ENCODE measurements around the gene UCK2.

Gene UCK2

DNA sequence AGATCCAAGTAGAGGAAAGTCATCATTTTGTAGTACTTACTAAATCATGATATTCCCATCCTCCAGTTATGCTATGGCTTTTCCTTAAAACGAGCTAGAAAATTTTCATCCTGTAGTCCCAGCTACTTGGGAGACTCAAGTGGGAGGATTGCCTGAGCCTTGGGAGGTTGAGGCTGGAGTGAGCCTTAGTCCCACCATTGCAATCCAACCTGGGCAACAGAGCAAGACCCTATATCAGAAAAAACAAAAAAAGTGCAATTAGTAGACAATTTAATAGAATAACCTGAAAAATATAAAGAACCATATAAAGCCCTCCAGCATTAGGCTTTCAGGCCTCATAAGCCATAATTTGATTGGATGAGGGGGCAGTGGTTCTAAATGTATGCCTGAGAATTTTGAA is 6.8 kb downstream of the UCK2 start:
- no peak for DNase-seq (ENCODE audit: low read depth)

- DNase-seq (ENCODE audit: low read depth) = no peak
Measured at GRCh38 chr1:165834881-165835280, 7.5 kb downstream of the UCK2 start.

GRCh38 chr1:165836664-165837482 is 9.5 kb downstream of the UCK2 start:
- no peak for DNase-seq (ENCODE audit: low read depth)

GRCh38 chr1:165837838-165838364 is 10.5 kb downstream of the UCK2 start:
- DNase-seq (ENCODE audit: low read depth) = no peak

DNA sequence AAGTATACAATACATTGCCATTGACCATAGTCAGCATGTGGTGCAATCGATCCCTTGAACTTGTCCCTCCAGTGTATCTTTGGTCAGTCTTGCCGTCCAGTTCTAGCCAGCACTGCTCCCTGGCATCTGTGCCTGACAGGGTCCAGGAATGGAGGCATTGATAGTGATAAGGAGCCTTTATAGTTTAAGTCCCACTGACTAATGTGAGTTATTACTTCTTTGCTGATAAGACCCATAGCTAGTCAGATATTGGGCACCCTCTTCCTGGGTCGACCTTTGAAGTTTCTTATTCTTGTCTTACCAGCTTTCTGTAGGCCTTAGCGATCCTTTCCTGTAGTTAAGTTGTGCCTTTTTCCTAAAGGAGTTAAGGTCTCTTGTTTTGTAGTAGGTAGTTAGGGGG is 13.0 kb downstream of the UCK2 start:
- no peak for DNase-seq (ENCODE audit: low read depth)

- DNase-seq (ENCODE audit: low read depth) = no peak
Measured at GRCh38 chr1:165841582-165842017, 14.2 kb downstream of the UCK2 start.

- DNase-seq (ENCODE audit: low read depth) = no peak
Measured at GRCh38 chr1:165842023-165842670, 14.7 kb downstream of the UCK2 start.

DNA sequence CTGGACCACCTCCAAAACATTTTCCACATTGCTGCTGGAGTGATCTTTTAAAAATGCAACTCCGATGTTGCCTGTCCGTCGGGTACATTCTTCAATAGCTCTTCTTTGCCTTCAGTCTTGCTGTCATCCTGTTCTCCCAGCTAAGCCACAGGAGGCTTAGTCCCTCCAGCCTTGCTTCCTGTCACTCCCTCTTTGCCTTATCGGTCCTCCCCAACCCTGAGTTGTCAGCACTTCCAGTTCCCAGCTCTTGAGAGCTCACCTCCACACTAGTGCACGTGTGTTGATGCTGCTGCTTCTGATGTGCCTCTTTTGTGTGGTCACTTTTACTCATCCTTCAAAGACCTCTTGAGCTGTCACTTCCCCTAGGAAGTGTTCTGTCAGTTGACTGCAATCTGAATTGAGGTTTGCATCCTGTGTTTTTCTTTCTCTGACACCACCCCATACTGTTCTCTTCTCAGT is 15.3 kb downstream of the UCK2 start:
- no peak for DNase-seq (ENCODE audit: low read depth)

GRCh38 chr1:165843304-165843703 is 15.9 kb downstream of the UCK2 start:
- DNase-seq (ENCODE audit: low read depth) = no peak

DNA sequence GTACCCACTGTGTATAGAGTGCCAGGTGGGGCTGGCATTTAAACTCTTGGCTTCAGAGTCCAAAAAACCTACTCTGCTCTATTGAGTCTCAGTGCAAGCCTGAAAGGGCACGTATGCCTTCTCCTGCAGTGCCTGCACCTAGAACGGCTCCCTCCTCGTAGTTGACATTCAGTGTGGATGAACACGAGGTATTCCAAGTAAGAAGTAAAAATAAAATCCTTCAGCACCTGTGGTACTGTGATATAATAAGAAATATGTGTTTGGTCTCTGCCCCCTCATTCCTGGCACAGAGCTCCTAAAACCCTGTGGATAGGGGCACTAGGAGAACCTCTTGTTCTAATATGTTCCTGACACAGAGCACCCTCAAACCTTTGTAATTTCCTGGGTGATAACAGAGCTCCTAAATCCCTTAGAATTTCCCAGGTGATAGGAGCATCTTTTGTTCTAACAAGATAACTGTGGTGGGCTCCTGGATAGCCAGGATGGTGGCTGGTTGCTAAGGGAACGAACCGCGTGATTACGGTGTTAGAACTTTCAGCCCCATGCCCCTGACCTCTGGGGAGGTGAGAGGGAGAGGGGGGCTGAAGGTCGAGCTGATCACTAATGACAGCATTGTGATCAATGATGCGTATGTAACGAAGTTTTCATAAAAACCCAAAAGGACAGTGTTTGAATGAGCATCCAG is 16.8 kb downstream of the UCK2 start:
- no peak for DNase-seq (ENCODE audit: low read depth)

GRCh38 chr1:165844933-165845332 is 17.5 kb downstream of the UCK2 start:
- DNase-seq (ENCODE audit: low read depth) = no peak

- DNase-seq (ENCODE audit: low read depth) = no peak
Measured at GRCh38 chr1:165845569-165845968, 18.2 kb downstream of the UCK2 start.

DNA sequence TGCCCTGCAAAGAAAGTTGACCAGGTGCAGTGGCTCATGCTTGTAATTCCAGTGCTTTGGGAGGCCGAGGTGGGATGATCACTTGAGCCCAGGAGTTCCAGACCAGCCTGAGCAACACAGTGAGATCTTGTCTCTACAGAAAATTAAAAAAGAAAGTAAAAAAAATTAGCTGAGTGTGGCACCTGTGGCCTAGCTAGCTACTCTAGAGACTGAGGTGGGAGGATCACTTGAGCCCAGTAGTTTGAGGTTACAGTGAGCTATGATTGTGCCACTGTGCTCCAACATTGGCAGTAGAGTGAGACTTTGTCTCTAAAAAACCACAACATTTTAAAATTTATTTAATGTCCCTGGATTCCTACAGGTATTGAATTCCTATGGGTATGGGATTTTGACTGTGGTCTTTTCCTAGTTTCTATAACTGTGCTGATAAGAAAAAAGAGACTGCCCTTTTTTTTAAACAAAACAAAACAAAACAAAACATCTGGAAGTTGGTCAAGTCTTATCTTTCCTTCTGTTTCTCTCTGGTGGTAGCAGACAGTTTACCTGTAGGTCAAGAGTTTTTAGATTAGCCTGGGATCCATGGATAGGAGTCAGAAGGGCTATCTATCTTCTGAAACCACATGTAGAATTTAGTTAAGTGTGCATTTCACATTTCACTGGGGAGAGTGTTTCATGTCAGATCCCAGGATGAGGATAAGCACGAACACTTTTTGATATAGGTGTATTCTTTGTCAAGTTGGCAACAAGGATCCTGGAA is 18.8 kb downstream of the UCK2 start:
- no peak for DNase-seq (ENCODE audit: low read depth)

GRCh38 chr1:165847486-165847885 is 20.1 kb downstream of the UCK2 start:
- DNase-seq (ENCODE audit: low read depth) = no peak

- DNase-seq (ENCODE audit: low read depth) = no peak
Measured at GRCh38 chr1:165849353-165850133, 22.1 kb downstream of the UCK2 start.

- no peak for DNase-seq (ENCODE audit: low read depth)
Measured at GRCh38 chr1:165851034-165851658, 23.7 kb downstream of the UCK2 start.

GRCh38 chr1:165852871-165853270 is 25.5 kb downstream of the UCK2 start:
- DNase-seq (ENCODE audit: low read depth) = no peak

GRCh38 chr1:165853528-165854075 is 26.2 kb downstream of the UCK2 start:
- DNase-seq (ENCODE audit: low read depth) = no peak

DNA sequence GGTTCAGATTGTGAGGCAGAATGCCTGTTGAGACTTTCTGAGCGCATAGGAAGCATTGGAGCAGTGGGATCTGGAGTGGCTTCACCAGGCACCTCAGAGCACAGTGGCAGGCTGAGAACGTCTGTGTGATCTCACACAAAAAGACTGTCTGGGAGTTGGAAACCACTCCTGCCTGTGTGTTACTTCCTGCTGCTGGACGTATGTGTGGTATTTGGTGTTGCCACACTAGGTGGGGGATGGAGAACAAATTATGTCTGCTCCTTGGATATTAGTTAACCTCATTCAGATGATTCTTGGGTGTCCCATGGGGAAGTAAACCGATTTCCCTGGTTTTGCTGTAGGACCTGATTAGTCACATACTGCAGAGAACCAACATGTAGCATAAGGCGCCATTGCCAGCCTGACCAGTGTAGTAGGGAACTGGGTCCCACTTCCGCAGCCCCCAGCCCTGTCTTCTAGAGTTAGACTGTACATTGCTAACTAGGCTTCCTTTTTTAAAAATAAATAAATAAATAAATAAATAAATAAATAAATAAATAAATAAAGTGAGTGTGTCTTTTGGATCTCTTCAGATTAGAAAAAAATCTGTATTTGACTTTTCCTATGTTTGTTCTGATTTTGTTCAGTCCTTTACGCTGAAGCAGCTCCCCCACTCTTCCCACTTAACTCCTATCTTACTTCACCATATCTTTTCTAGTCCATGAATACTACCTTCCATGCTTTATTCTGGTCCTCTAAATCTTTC is 26.9 kb downstream of the UCK2 start:
- DNase-seq (ENCODE audit: low read depth) = no peak
